IgD-negative memory B cell (primary cell): ENCODE results near the gene IZUMO1R. TPM values are rescaled to one million over a fixed set of nuclear protein-coding genes. Genes with fewer than 3 reads are reported as not detected.
A peak's percentile ranks its signal among the peaks of the same experiment; 100 is the strongest.
"Not testable (repeated sequence)": the region's sequence is repeated elsewhere in the genome, so short reads cannot be mapped to it uniquely, and the experiment has no call there.

Experiments
- H3K27ac Mint-ChIP-seq, 3 donors: one replicate each; pipeline ENCODE4 v1.8.0; 2020 to 2022; ENCODE audit warnings: mild to moderate bottlenecking in 3 of 3, mixed read lengths in 3 of 3, moderate library complexity in 1 of 3
- H3K27me3 Mint-ChIP-seq: one replicate; pipeline ENCODE4 v1.8.0; 2021; ENCODE audit warnings: mixed read lengths
- H3K36me3 Mint-ChIP-seq: one replicate; pipeline ENCODE4 v1.8.0; 2020; ENCODE audit warnings: mild to moderate bottlenecking, mixed read lengths
- H3K4me1 Mint-ChIP-seq, 3 donors: one replicate each; pipeline ENCODE4 v1.8.0; 2020 to 2022; ENCODE audit warnings: mixed read lengths in 3 of 3, mild to moderate bottlenecking in 1 of 3
- H3K4me3 Mint-ChIP-seq, 4 donors: one replicate each; pipeline ENCODE4 v1.8.0; 2020 to 2022; ENCODE audit warnings: mild to moderate bottlenecking in 4 of 4, mixed read lengths in 4 of 4, moderate library complexity in 3 of 4
- H3K9me3 Mint-ChIP-seq, 3 donors: one replicate each; pipeline ENCODE4 v1.8.0; 2020 to 2021; ENCODE audit warnings: mixed read lengths in 3 of 3, mild to moderate bottlenecking in 1 of 3
- polyA plus RNA-seq: library from polyadenylated mRNA; unstranded; fragments of 300-500 nt; fragmentation: Illumina TruSeq; gene quantifications from one replicate; pipeline ENCODE4 v1.2.3, GENCODE V29; 2021

IZUMO1R gene
- polyA plus RNA-seq, 1 donor from 2014 or later: not detected

DNA sequence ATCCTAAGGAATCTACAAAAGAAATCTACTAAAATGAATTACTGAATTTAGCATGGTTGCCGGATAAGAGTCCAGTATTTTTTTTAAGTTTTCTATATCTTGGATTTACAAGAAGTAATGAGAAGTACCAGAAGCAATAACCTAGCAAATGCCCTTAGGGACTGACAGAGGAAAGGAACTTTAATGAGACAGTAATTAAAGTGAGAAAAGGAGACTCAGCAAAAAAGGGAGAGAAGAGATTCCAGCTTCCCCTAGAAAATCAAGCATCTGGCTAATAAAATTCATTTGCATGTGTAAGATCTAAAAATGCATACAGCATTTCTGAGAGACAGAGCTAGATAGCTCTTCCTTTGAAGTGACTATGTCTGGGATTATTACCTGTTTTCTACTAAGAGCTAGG lies 39.1 kb downstream of the IZUMO1R start:
- H3K9me3 Mint-ChIP-seq: no peaks in the 10 kb centered on the region
- H3K4me3 Mint-ChIP-seq: no peak overlapping the region
- H3K36me3 Mint-ChIP-seq: no peaks in the 10 kb centered on the region
- no peak overlapping the region for H3K27ac Mint-ChIP-seq
- H3K27me3 Mint-ChIP-seq: no peaks in the 10 kb centered on the region
- H3K4me1 Mint-ChIP-seq: no peaks in the 10 kb centered on the region

DNA sequence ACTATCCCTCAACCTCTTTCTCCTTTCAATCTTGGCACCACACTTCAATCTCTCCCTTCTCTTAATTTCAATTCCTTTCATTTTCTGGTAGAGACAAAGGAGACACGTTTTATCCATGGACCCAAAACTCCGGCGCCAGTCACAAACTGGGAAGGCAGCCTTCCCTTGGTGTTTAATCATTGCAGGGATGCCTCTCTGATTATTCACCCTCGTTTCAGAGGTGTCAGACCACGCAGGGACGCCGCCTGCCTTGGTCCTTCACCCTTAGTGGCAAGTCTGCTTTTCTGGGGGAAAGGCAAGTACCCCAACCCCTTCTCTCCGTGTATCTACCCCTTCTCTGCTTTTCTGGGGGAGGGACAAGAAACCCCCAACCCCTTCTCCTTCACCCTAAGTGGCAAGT lies 41.9 kb downstream of the IZUMO1R start:
- not testable (repeated sequence) for H3K36me3 Mint-ChIP-seq, H3K4me1 Mint-ChIP-seq, H3K4me3 Mint-ChIP-seq, H3K27ac Mint-ChIP-seq, H3K9me3 Mint-ChIP-seq, H3K27me3 Mint-ChIP-seq

DNA sequence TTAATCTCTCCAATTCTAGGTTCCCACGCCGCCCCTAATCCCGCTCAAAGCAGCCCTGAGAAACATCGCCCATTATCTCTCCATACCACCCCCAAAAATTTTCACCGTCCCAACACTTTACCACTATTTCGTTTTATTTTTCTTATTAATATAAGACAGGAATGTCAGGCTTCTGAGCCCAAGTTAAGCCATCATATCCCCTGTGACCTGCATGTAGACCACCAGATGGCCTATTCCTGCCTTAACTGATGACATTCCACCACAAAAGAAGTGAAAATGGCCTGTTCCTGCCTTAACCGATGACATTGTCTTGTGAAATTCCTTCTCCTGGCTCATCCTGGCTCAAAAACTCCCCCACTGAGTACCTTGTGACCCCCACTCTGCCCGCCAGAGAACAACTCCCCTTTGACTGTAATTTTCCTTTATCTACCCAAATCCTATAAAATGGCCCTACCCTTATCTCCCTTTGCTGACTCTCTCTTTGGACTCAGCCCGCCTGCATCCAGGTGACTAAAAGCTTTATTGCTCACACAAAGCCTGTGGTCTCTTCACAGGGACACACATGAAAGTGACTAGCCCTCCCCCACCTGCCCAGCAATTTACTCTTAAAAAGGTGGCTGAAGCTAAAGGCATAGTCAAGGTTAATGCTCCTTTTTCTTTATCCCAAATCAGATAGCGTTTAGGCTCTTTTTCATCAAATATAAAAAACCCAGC lies 46.6 kb downstream of the IZUMO1R start:
- not testable (repeated sequence) for H3K36me3 Mint-ChIP-seq, H3K9me3 Mint-ChIP-seq, H3K27ac Mint-ChIP-seq, H3K27me3 Mint-ChIP-seq, H3K4me1 Mint-ChIP-seq
- peak overlapping the region in 1 of 4 donors; percentile 15 for H3K4me3 Mint-ChIP-seq

Other genes starting within 250 kb of the IZUMO1R start
- 10.0 TPM for gene PANX1, start 175.7 kb upstream of the IZUMO1R start, polyA plus RNA-seq
- 0.20 TPM for gene GPR83, start 96.8 kb downstream of the IZUMO1R start, polyA plus RNA-seq
- 15.5 TPM for gene MRE11, start 189.3 kb downstream of the IZUMO1R start, polyA plus RNA-seq
- gene ANKRD49, start 189.4 kb downstream of the IZUMO1R start, polyA plus RNA-seq: 32.8 TPM
- gene C11orf97, start 207.9 kb downstream of the IZUMO1R start, polyA plus RNA-seq: not detected
- 0.61 TPM for gene FUT4, start 239.3 kb downstream of the IZUMO1R start, polyA plus RNA-seq